Measurements from ENCODE around the gene OXCT2.

The OXCT2 gene

DNA sequence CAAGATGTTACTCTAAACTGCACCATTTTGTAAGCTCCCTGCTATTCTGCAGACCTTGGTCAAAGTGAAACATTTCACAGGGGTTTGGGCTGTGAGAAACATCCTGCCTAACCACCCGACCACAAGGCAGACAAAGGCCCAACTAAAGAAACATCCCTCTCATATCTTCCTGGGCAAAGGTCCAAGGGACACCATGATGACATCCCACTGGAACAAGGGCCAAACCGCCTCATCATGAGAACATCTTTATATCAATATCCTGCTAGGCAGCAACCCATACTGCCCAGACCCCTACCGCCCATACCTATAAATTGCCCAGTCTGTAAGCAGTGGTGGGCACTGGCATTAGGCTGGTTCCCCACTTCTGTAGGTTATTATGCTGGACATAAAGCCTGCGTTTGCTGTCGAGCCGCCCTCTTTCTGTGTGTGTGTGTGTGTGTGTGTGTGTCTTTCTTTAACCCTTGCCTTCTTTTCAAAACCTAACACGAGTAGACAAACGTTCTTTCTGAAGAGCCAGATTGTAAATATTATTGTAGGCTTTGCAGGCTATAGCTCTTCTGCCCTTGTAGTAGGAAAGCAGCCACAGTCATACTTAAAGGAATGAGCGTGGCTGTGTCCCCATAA lies 33.5 kb downstream of the OXCT2 start:
- DNase-seq (ENCODE audit: low read depth in 2 of 3, low spot score in 1 of 3): no peak

DNA sequence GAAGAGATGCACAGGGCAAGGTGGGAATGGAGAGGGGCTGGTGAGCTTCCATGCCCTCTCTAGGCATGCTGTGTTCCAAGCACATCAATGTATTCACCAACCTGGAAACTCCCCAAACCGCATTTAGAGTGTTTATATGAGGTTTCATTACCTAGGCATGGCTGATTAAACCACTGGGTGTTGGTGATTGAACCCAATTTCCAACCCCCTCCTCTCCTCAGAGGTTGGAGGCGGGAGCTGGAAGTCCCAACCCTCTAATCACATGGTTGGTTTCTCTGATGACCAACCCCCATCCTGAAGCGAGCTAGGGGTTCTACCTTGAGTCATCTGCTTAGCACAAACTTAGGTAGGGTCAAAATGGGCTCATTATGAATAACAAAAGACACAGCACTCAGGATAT lies 35.4 kb downstream of the OXCT2 start:
- DNase-seq (ENCODE audit: low read depth in 2 of 3, low spot score in 1 of 3): no peak

GRCh38 chr1:39733161-39733560 lies 38.0 kb downstream of the OXCT2 start:
- no peak for DNase-seq (ENCODE audit: low read depth in 2 of 3, low spot score in 1 of 3)

GRCh38 chr1:39732730-39733129 lies 38.4 kb downstream of the OXCT2 start:
- no peak for DNase-seq (ENCODE audit: low read depth in 2 of 3, low spot score in 1 of 3)

DNA sequence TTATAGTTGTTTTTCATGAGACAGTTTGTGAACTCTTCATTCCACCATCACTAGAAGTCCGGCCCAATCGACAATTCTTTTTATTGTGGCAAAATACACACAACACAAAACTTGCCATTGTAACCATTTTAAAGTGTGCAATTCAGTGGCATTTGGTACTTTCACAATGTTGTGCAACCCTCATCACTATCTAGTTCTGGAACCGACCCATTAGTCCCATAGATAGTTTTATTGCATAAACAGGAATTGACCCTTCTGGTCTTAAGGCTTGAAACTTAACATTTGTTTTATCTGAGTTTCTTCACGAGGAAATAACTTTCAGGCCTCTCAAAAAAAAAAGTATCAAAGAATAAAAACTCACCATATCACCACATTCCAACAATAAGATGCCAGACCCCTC lies 41.3 kb downstream of the OXCT2 start:
- no peak for DNase-seq (ENCODE audit: low read depth in 2 of 3, low spot score in 1 of 3)

- no peak for DNase-seq (ENCODE audit: low read depth in 2 of 3, low spot score in 1 of 3)
Observed at GRCh38 chr1:39729030-39729429, 42.1 kb downstream of the OXCT2 start.

DNA sequence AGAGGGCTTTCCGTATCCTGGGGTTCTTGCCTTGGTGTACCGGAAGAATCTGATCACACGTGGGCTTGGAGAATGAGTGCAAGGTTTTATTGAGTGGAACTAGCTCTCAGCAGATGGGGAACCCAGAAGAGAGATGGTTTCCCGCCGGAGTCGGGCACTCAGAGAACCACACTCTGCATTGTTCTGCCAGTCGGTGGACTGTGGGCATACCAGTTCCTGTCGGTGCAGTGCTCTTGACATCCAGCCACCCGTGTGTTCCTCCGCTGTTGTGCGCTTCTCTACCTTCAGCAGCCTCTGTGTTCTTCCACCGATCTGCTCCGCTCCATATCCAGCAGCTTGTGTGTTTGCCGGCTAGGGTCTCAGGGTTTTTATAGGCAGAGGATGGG lies 43.2 kb downstream of the OXCT2 start:
- no peak for DNase-seq (ENCODE audit: low read depth in 2 of 3, low spot score in 1 of 3)

- no peak for DNase-seq (ENCODE audit: low read depth in 2 of 3, low spot score in 1 of 3)
Observed at GRCh38 chr1:39727221-39727931, 43.8 kb downstream of the OXCT2 start.

- DNase-seq (ENCODE audit: low read depth in 2 of 3, low spot score in 1 of 3): no peak
Observed at GRCh38 chr1:39726600-39726999, 44.5 kb downstream of the OXCT2 start.

GRCh38 chr1:39722495-39722894 lies 48.7 kb downstream of the OXCT2 start:
- no peak for DNase-seq (ENCODE audit: low read depth in 2 of 3, low spot score in 1 of 3)

GRCh38 chr1:39721664-39722063 lies 49.5 kb downstream of the OXCT2 start:
- DNase-seq (ENCODE audit: low read depth in 2 of 3, low spot score in 1 of 3): no peak

DNA sequence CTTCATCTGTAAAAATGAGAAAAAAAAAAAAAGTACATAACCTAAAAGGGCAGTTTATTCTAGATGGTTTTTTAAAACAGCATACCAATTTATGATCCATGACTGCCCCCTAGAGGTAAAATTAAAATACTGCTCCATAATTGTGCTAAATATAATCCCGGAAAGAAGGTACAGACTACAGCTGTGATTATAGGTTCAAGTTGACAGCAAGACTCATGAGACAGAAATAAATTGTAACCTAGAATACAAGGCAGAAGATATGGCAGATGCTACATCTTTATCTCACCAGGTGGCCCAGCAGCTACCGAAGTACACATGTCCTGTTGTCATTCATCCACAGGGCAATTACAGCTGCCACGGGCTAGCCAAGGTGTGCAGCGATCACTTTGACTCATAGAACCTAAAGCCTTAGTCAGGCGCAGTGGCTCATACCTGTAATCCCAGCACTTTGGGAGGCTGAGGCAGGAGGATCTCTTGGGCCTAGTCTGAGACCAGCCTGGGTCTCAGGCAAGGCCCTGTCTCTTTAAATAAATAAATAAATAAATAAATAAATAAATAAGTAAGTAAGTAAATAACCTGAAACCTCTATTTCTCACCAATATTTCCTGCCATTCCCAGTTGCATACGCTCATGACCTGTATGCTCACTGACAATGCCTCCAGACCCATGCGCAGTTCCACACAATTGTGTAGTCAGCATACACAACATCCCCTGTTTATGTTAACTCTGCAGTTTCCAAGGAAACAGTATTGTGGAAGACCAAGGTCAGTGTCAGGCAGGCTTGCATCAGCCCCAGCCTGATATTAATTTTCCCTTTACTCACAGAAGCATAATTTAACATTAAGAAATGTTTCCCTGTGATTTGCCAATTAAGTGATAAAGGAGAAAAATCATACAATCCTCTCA lies 50.8 kb downstream of the OXCT2 start:
- peak in 1 of 3 donors; percentile 28 for DNase-seq (ENCODE audit: low read depth in 2 of 3, low spot score in 1 of 3)
